Hepatocyte (in vitro differentiated cells): ENCODE data around the gene SSTR4. TPM values are rescaled to one million over a fixed set of nuclear protein-coding genes. Genes with fewer than 3 reads are reported as not detected.

Experiments used
- DNase-seq: peaks from one replicate; pipeline ENCODE4 v3.0.0-alpha.2; 2016; ENCODE audit warnings: low spot score
- H2AFZ ChIP-seq: fragments of 200-600 bp; sonication (generic); 2 replicates; pipeline ENCODE4 v1.6.0; 2016; ENCODE audit warnings: antibody characterized with exemption, mild to moderate bottlenecking
- H3K27ac ChIP-seq: fragments of 200-600 bp; sonication (generic); 2 replicates; pipeline ENCODE4 v1.5.1; 2016; ENCODE audit warnings: mild to moderate bottlenecking
- H3K27me3 ChIP-seq: fragments of 200-600 bp; sonication (generic); 2 replicates; pipeline ENCODE4 v1.6.1; 2016
- H3K36me3 ChIP-seq: fragments of 200-600 bp; sonication (generic); replicated peaks from 2 replicates; pipeline ENCODE4 v1.5.1; 2016; ENCODE audit warnings: low read depth; ENCODE audit not compliant: insufficient read depth
- H3K4me1 ChIP-seq: fragments of 200-600 bp; sonication (generic); 2 replicates; pipeline ENCODE4 v1.5.1; 2016; ENCODE audit warnings: mild to moderate bottlenecking, moderate library complexity; ENCODE audit not compliant: insufficient read depth
- H3K4me2 ChIP-seq: fragments of 200-600 bp; sonication (generic); 2 replicates; pipeline ENCODE4 v1.6.0; 2016
- H3K4me3 ChIP-seq: fragments of 200-600 bp; sonication (generic); 2 replicates; pipeline ENCODE4 v1.5.1; 2016; ENCODE audit warnings: mild to moderate bottlenecking
- H3K79me2 ChIP-seq: fragments of 200-600 bp; sonication (generic); 2 replicates; pipeline ENCODE4 v1.6.0; 2017; ENCODE audit warnings: mild to moderate bottlenecking
- H3K9me2 ChIP-seq: fragments of 200-600 bp; sonication (generic); replicated peaks from 2 replicates; pipeline ENCODE4 v1.6.0; 2017; ENCODE audit warnings: mild to moderate bottlenecking; ENCODE audit not compliant: insufficient read depth
- H3K9me3 ChIP-seq: fragments of 200-600 bp; sonication (generic); 2 replicates; pipeline ENCODE4 v1.5.1; 2016; ENCODE audit warnings: low read depth, mild to moderate bottlenecking
- H4K20me1 ChIP-seq: fragments of 200-600 bp; sonication (generic); 2 replicates; pipeline ENCODE4 v1.6.0; 2016; ENCODE audit warnings: mild to moderate bottlenecking; ENCODE audit not compliant: insufficient read depth, poor library complexity, severe bottlenecking
- CTCF ChIP-seq: fragments of 200-600 bp; sonication (generic); IDR thresholded peaks from 2 replicates; pipeline ENCODE4 v1.5.1; 2016; ENCODE audit warnings: antibody characterized with exemption, mild to moderate bottlenecking; ENCODE audit not compliant: poor library complexity
- EZH2 ChIP-seq: fragments of 200-600 bp; sonication (generic); IDR thresholded peaks from 2 replicates; pipeline ENCODE4 v1.6.1; 2016; ENCODE audit warnings: antibody characterized with exemption, mild to moderate bottlenecking, borderline replicate concordance
- EZH2phosphoT487 ChIP-seq: fragments of 200-600 bp; sonication (generic); IDR thresholded peaks from one replicate; pipeline ENCODE4 v1.6.1; 2018; ENCODE audit warnings: antibody characterized with exemption, mild to moderate bottlenecking, low read depth, moderate library complexity; ENCODE audit not compliant: unreplicated experiment, severe bottlenecking
- whole genome bisulfite sequencing: methylation state at CpG from one replicate; pipeline ENCODE4 v1.1.6; 2016; ENCODE audit warnings: low lambda C conversion rate; ENCODE audit errors: missing lambda C conversion rate; 5-methylcytosine and 5-hydroxymethylcytosine counted together
- polyA plus RNA-seq: library from polyadenylated mRNA; unstranded; fragments of >200 nt; fragmentation: Nextera tagmentation; extraction: Ambion mirVana; gene quantifications from 2 replicates; pipeline ENCODE4 v1.2.1, GENCODE V29; 2016
- total RNA-seq: library from RNA; depleted of rRNA; stranded (reverse); fragments of >200 nt; gene quantifications from 2 replicates; pipeline ENCODE4 v1.2.3, GENCODE V29; 2014

SSTR4 gene
- total and polyA plus RNA-seq, 2 experiments from 2014 or later, result 0.53 TPM; not detected in 1

- Histone ChIP-seq H4K20me1 (no peaks in the 10 kb centered on the region), H3K27ac (no peak overlapping the region), H3K36me3 (no peaks in the 10 kb centered on the region), H3K4me2 (no peak overlapping the region), H3K4me1 (peaks cover 3% of the 10 kb centered on the region), H2AFZ (no peak overlapping the region), H3K9me2 (no peaks in the 10 kb centered on the region), H3K9me3 (no peaks in the 10 kb centered on the region), H3K27me3 (peaks cover 48% of the 10 kb centered on the region), H3K4me3 (no peak overlapping the region), H3K79me2 (no peaks in the 10 kb centered on the region)
- TF ChIP-seq EZH2phosphoT487 (no peak), CTCF (no peak), EZH2 (no peak)
- 97% methylated on average over 11 of the region's 11 CpGs for WGBS
- DNase-seq, result no peak
These were observed 1.3 kb downstream of the SSTR4 start for GRCh38 chr20:23036371-23036770.

GRCh38 chr20:23037017-23037481, 1.9 kb downstream of the SSTR4 start:
- TF ChIP-seq CTCF (no peak), EZH2phosphoT487 (no peak), EZH2 (no peak)
- Histone ChIP-seq H3K79me2 (no peaks in the 10 kb centered on the region), H3K27me3 (peaks cover 48% of the 10 kb centered on the region), H2AFZ (no peak overlapping the region), H3K27ac (no peak overlapping the region), H3K9me3 (no peaks in the 10 kb centered on the region), H3K4me3 (no peak overlapping the region), H3K9me2 (no peaks in the 10 kb centered on the region), H3K36me3 (no peaks in the 10 kb centered on the region), H4K20me1 (no peaks in the 10 kb centered on the region), H3K4me1 (peaks cover 3% of the 10 kb centered on the region), H3K4me2 (no peak overlapping the region)
- DNase-seq, result no peak
- WGBS, result 44% methylated on average over 3 of the region's 3 CpGs

GRCh38 chr20:23039136-23039875, 4.2 kb downstream of the SSTR4 start:
- DNase-seq, result no peak
- TF ChIP-seq CTCF, result no peak
- no peak for TF ChIP-seq EZH2
- no peak for TF ChIP-seq EZH2phosphoT487
- no peaks in the 10 kb centered on the region for H3K9me2 ChIP-seq
- H3K4me2 ChIP-seq, result no peak overlapping the region
- H3K4me3 ChIP-seq, result no peak overlapping the region
- 70% methylated on average over 5 of the region's 5 CpGs for WGBS
- H3K27me3 ChIP-seq, result peaks cover 40% of the 10 kb centered on the region
- no peak overlapping the region for H3K27ac ChIP-seq
- no peaks in the 10 kb centered on the region for H4K20me1 ChIP-seq
- H2AFZ ChIP-seq, result no peak overlapping the region
- no peaks in the 10 kb centered on the region for H3K4me1 ChIP-seq
- no peaks in the 10 kb centered on the region for H3K79me2 ChIP-seq
- no peaks in the 10 kb centered on the region for H3K9me3 ChIP-seq
- H3K36me3 ChIP-seq, result no peaks in the 10 kb centered on the region
